ENCODE results near the gene VPS39.

VPS39 gene

DNA sequence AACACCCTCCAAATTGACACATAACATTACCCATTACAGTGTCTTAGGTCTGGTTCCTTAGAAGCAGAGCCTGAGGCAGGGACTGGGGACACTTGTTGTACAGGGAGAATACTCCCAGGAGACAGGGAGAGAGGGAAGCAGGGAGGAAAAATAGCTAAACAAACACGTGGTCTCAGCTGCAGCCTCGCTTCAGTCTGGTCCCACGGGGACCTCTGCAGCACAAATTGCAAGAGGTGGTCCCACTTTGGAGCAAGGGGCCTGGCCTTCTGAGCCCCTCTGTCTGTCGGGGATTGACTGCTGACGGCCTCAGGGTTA, 88.7 kb downstream of the VPS39 start:
- no peaks in the 10 kb centered on the region for H4K20me1 ChIP-seq (ENCODE audit: insufficient read depth)
- H3K27ac ChIP-seq = no peak overlapping the region
- no peak overlapping the region for H3K4me3 ChIP-seq (IDR thresholded peaks at IDR 0.05; ENCODE audit: insufficient read depth, low read depth, low read length)
- no peaks in the 10 kb centered on the region for H3K27me3 ChIP-seq (ENCODE audit: insufficient read depth, low read depth)
- no peaks in the 10 kb centered on the region for H3K79me2 ChIP-seq (ENCODE audit: insufficient read depth, low read depth)
- H3K4me1 ChIP-seq (ENCODE audit: low read depth, poor library complexity, severe bottlenecking) = no peaks in the 10 kb centered on the region
- H2AFZ ChIP-seq (ENCODE audit: low read depth) = no peak overlapping the region
- H3K36me3 ChIP-seq (ENCODE audit: insufficient read depth) = no peaks in the 10 kb centered on the region
- no peak overlapping the region for H3K4me2 ChIP-seq
- no peak overlapping the region for H3K9ac ChIP-seq
- TF ChIP-seq, protein P1, sequence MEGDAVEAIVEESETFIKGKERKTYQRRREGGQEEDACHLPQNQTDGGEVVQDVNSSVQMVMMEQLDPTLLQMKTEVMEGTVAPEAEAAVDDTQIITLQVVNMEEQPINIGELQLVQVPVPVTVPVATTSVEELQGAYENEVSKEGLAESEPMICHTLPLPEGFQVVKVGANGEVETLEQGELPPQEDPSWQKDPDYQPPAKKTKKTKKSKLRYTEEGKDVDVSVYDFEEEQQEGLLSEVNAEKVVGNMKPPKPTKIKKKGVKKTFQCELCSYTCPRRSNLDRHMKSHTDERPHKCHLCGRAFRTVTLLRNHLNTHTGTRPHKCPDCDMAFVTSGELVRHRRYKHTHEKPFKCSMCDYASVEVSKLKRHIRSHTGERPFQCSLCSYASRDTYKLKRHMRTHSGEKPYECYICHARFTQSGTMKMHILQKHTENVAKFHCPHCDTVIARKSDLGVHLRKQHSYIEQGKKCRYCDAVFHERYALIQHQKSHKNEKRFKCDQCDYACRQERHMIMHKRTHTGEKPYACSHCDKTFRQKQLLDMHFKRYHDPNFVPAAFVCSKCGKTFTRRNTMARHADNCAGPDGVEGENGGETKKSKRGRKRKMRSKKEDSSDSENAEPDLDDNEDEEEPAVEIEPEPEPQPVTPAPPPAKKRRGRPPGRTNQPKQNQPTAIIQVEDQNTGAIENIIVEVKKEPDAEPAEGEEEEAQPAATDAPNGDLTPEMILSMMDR (conservative IDR thresholded peaks at IDR 0.05; ENCODE audit: low read depth, low read length) = no peak

DNA sequence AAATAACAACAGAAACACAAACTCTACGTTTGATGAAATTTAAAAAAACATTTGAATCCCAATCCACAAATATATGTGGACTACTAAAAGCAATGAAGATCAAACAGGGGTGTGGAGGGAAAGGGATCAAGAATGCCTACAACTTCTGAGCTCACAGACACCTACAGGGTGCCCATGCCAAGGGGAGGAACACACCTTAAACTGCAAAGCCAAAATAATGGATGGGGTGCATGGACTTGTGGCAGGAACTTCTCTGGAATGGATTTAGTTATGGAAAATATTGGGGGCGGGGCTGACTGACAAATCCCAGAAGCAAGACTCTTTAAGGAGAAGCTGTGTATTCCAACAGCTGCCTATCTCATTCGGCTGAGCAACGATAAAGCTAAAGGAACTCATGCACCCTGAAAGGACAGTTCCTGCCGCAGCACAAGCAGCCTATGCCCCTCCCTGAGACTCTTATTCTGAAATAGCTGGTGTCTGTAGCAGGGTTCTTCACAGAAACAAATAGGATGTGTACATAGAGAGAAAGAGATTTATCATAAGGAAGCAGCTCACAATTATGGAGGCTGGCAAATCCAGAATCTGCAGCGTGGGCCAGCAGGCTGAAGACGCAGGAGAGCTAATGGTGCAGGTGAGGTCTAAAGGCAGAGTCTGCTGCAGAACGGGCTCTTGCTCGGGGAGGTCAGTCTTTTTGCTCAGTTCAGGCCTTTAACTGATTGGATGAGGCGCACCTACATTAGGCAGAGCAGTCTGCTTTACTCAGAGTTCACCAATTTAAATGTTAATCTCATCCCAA, 89.3 kb downstream of the VPS39 start:
- Histone ChIP-seq H3K27ac (no peak overlapping the region), H3K4me2 (no peak overlapping the region), H3K4me3 (IDR thresholded peaks at IDR 0.05; ENCODE audit: insufficient read depth, low read depth, low read length) (no peak overlapping the region), H3K4me1 (ENCODE audit: low read depth, poor library complexity, severe bottlenecking) (no peaks in the 10 kb centered on the region), H3K27me3 (ENCODE audit: insufficient read depth, low read depth) (no peaks in the 10 kb centered on the region), H2AFZ (ENCODE audit: low read depth) (no peak overlapping the region), H3K79me2 (ENCODE audit: insufficient read depth, low read depth) (no peaks in the 10 kb centered on the region), H3K36me3 (ENCODE audit: insufficient read depth) (no peaks in the 10 kb centered on the region), H4K20me1 (ENCODE audit: insufficient read depth) (no peaks in the 10 kb centered on the region), H3K9ac (no peak overlapping the region)
- TF ChIP-seq, protein P1 (conservative IDR thresholded peaks at IDR 0.05; ENCODE audit: low read depth, low read length) = no peak

DNA sequence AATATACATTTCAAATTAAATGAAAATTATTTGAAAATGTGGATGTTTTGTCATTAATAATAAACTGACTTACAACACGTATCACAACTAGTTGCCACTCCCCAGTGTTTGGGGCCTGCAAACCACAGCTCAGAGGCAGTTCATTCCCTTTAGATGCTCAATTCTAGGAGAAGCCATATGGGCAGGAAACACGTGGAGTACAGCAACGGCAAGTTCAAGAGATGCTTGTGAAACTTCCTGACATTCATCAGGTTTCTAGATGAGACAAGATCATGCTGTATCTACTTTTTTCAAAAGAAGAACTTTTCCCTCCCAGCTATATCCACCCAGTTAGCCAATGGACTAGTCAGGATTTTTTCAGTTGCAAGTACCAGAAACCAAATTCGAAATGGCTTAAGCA, 96.2 kb downstream of the VPS39 start:
- Histone ChIP-seq H4K20me1 (ENCODE audit: insufficient read depth) (no peaks in the 10 kb centered on the region), H3K79me2 (ENCODE audit: insufficient read depth, low read depth) (no peaks in the 10 kb centered on the region), H3K27me3 (ENCODE audit: insufficient read depth, low read depth) (no peaks in the 10 kb centered on the region), H3K4me3 (IDR thresholded peaks at IDR 0.05; ENCODE audit: insufficient read depth, low read depth, low read length) (no peak overlapping the region), H3K4me2 (no peak overlapping the region), H3K9ac (no peak overlapping the region), H3K27ac (no peak overlapping the region), H3K36me3 (ENCODE audit: insufficient read depth) (no peaks in the 10 kb centered on the region), H2AFZ (ENCODE audit: low read depth) (no peak overlapping the region), H3K4me1 (ENCODE audit: low read depth, poor library complexity, severe bottlenecking) (no peaks in the 10 kb centered on the region)
- TF ChIP-seq, protein P1 (conservative IDR thresholded peaks at IDR 0.05; ENCODE audit: low read depth, low read length) = no peak

DNA sequence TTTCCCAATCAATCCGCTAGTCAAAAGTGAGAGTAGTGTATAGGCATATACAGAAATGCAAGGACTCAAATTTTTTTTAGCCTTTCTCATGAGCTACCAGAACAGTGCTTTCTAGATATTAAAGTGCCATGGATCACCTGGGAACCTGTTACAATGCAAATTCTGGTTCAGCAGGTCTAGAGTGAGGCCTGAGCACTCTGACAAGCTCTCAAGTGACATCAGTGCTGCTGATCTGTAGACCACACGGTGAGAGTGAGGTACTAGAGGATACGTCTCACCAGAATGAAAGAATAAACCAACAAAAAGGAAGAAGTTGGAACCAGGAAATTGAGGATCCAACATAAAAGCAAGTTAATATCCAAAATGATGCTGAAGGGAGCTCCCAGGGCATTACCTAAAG, 97.7 kb downstream of the VPS39 start:
- Histone ChIP-seq H2AFZ (ENCODE audit: low read depth) (no peak overlapping the region), H3K9ac (no peak overlapping the region), H3K79me2 (ENCODE audit: insufficient read depth, low read depth) (no peaks in the 10 kb centered on the region), H3K4me1 (ENCODE audit: low read depth, poor library complexity, severe bottlenecking) (no peaks in the 10 kb centered on the region), H3K36me3 (ENCODE audit: insufficient read depth) (no peaks in the 10 kb centered on the region), H4K20me1 (ENCODE audit: insufficient read depth) (no peaks in the 10 kb centered on the region), H3K4me3 (IDR thresholded peaks at IDR 0.05; ENCODE audit: insufficient read depth, low read depth, low read length) (no peak overlapping the region), H3K27ac (no peak overlapping the region), H3K4me2 (no peak overlapping the region), H3K27me3 (ENCODE audit: insufficient read depth, low read depth) (no peaks in the 10 kb centered on the region)
- TF ChIP-seq, protein P1 (conservative IDR thresholded peaks at IDR 0.05; ENCODE audit: low read depth, low read length) = no peak

All from KMS-11 (cell line).